HCT116 (cell line): ENCODE measurements around the gene MISFA. TPM values are rescaled to one million over a fixed set of nuclear protein-coding genes. Genes with fewer than 3 reads are reported as not detected.

ENCODE experiments used
- ATAC-seq: fragments of 200-7000 bp; cut with Tn5 transposase; 2 replicates; pipeline ENCODE4 v1.9.1; 2020; ENCODE audit warnings: mild to moderate bottlenecking, moderate library complexity
- BruUV-seq: library from RNA; stranded (reverse); fragments of 400-500 nt; replicated peaks from 2 replicates; lab custom pipeline; 2021; lab: Mats Ljungman, UMichigan
- CTCF ChIA-PET: fragments of 300-600 bp; sonication (Branson Sonifier 250); formaldehyde crosslinking; loops from one replicate; lab custom pipeline; 2021; ENCODE audit warnings: antibody characterized with exemption; lab: Charles Lee
- POLR2A ChIA-PET: fragments of 300-600, 350-600 bp; sonication (Branson Sonifier 250); formaldehyde crosslinking; loops from one replicate; lab custom pipeline; 2021; ENCODE audit warnings: antibody characterized with exemption; lab: Charles Lee
- RAD21 ChIA-PET, 2 experiments: fragments of 300-600 bp; sonication (Branson Sonifier 250); formaldehyde crosslinking; loops; one replicate each; lab custom pipeline; 2023; ENCODE audit warnings: low total read pairs in 2 of 2; ENCODE audit not compliant: uncharacterized antibody in 2 of 2, unreplicated experiment in 2 of 2, low non-redundant PET in 1 of 2; lab: Charles Lee
- DNase-seq: peaks from one replicate; pipeline ENCODE4 v3.0.0-alpha.2; 2010; ENCODE audit warnings: low read depth, low spot score
- H2AFZ ChIP-seq: fragments of 200-600 bp; shearing (Covaris generic), sonication (generic); 2 replicates; pipeline ENCODE4 v1.6.1; 2017; ENCODE audit warnings: low read depth, mixed run types, mixed read lengths, antibody characterized with exemption, low read length; ENCODE audit not compliant: poor library complexity, severe bottlenecking
- H3K27ac ChIP-seq: 2 replicates; pipeline ENCODE4 v1.5.1; 2012; ENCODE audit warnings: low read depth, low read length
- H3K27me3 ChIP-seq: fragments of 200-600 bp; sonication (generic); 2 replicates; pipeline ENCODE4 v1.6.1; 2016; ENCODE audit warnings: mixed run types, low read length, mixed read lengths; ENCODE audit not compliant: insufficient read depth
- H3K36me3 ChIP-seq, 2 experiments: fragments of 200-500 bp in 1 of 2; fragments of 200-600 bp in 1 of 2; sonication (Bioruptor generic) in 1 of 2; sonication (generic) in 1 of 2; 2 replicates each; pipeline versions ENCODE4 v1.5.1 to v1.6.1; 2014 to 2016; ENCODE audit warnings: low read length in 2 of 2, inconsistent platforms in 1 of 2, mixed read lengths in 1 of 2, mixed run types in 1 of 2; ENCODE audit not compliant: insufficient read depth in 2 of 2, control insufficient read depth in 1 of 2
- H3K4me1 ChIP-seq, 2 experiments: fragments of 200-600 bp in 1 of 2; sonication (generic) in 1 of 2; 2 replicates each; pipeline versions ENCODE4 v1.5.1 to v1.6.1; 2012 to 2017; ENCODE audit warnings: low read length in 2 of 2, inconsistent platforms in 1 of 2, mild to moderate bottlenecking in 1 of 2, mixed read lengths in 1 of 2, mixed run types in 1 of 2, moderate library complexity in 1 of 2; ENCODE audit not compliant: insufficient read depth in 2 of 2, control insufficient read depth in 1 of 2
- H3K4me2 ChIP-seq: fragments of 200-600 bp; sonication (generic); 2 replicates; pipeline ENCODE4 v1.6.1; 2017; ENCODE audit warnings: mixed run types, low read length, mixed read lengths
- H3K4me3 ChIP-seq, 2 experiments: fragments of 200-600 bp in 1 of 2; sonication (generic) in 1 of 2; replicated peaks in 1 of 2; 2 replicates each; pipeline ENCODE4 v1.5.1; 2011 to 2016; ENCODE audit warnings: low read length in 2 of 2, control low read depth in 1 of 2, low read depth in 1 of 2, mild to moderate bottlenecking in 1 of 2, mixed read lengths in 1 of 2, mixed run types in 1 of 2
- H3K79me2 ChIP-seq: fragments of 200-600 bp; sonication (generic); 2 replicates; pipeline ENCODE4 v1.6.1; 2017; ENCODE audit warnings: mild to moderate bottlenecking, mixed run types, low read length, moderate library complexity, mixed read lengths; ENCODE audit not compliant: insufficient read depth
- H3K9ac ChIP-seq: fragments of 200-600 bp; sonication (generic); 2 replicates; pipeline ENCODE4 v1.6.1; 2016; ENCODE audit warnings: low read length, mixed read lengths
- H3K9me2 ChIP-seq: fragments of 200-600 bp; sonication (generic), shearing (Covaris generic); 2 replicates; pipeline ENCODE4 v1.6.1; 2017; ENCODE audit warnings: mixed run types, mild to moderate bottlenecking, moderate library complexity; ENCODE audit not compliant: insufficient read depth
- H3K9me3 ChIP-seq, 2 experiments: fragments of 200-500 bp in 1 of 2; fragments of 200-600 bp in 1 of 2; sonication (Bioruptor generic) in 1 of 2; sonication (generic) in 1 of 2; 2 replicates each; pipeline ENCODE4 v1.6.1; 2014 to 2017; ENCODE audit warnings: low read length in 2 of 2, mixed read lengths in 2 of 2, inconsistent platforms in 1 of 2, low read depth in 1 of 2, mild to moderate bottlenecking in 1 of 2, mixed run types in 1 of 2, moderate library complexity in 1 of 2; ENCODE audit not compliant: control insufficient read depth in 1 of 2, insufficient read depth in 1 of 2
- H4K20me1 ChIP-seq: fragments of 200-600 bp; sonication (generic), shearing (Covaris generic); 2 replicates; pipeline ENCODE4 v1.6.1; 2017; ENCODE audit warnings: mixed run types, mild to moderate bottlenecking, moderate library complexity; ENCODE audit not compliant: insufficient read depth
- CBX3 ChIP-seq: IDR thresholded peaks from 2 replicates; pipeline ENCODE4 v1.6.1; 2012; ENCODE audit warnings: low read depth
- CEBPB ChIP-seq: IDR thresholded peaks from 2 replicates; pipeline ENCODE4 v1.6.1; 2012; ENCODE audit warnings: low read depth
- ELF1 ChIP-seq: IDR thresholded peaks from 2 replicates; pipeline ENCODE4 v1.6.1; 2012; ENCODE audit warnings: low read depth, borderline replicate concordance
- EZH2phosphoT487 ChIP-seq: fragments of 200-600 bp; IDR thresholded peaks from 2 replicates; pipeline ENCODE4 v1.6.1; 2018; ENCODE audit warnings: antibody characterized with exemption, borderline replicate concordance
- JUND ChIP-seq: IDR thresholded peaks from 2 replicates; pipeline ENCODE4 v1.6.1; 2012
- POLR2A ChIP-seq: IDR thresholded peaks from 2 replicates; pipeline ENCODE4 v1.7.0; 2011; ENCODE audit warnings: borderline replicate concordance; ENCODE audit not compliant: insufficient read depth, insufficient read length; ENCODE audit errors: extremely low read depth
- POLR2AphosphoS5 ChIP-seq: IDR thresholded peaks from 2 replicates; pipeline ENCODE4 v1.6.1; 2011; ENCODE audit warnings: mild to moderate bottlenecking, low read depth, low read length, moderate library complexity
- REST ChIP-seq: IDR thresholded peaks from 2 replicates; pipeline ENCODE4 v1.6.1; 2012; ENCODE audit warnings: low read depth
- SIN3A ChIP-seq: IDR thresholded peaks from 2 replicates; pipeline ENCODE4 v1.6.1; 2012; ENCODE audit warnings: low read depth
- SP1 ChIP-seq: IDR thresholded peaks from 2 replicates; pipeline ENCODE4 v1.6.1; 2012; ENCODE audit warnings: low read depth
- SRF ChIP-seq: IDR thresholded peaks from 2 replicates; pipeline ENCODE4 v1.6.1; 2012; ENCODE audit warnings: low read depth
- TCF7L2 ChIP-seq: IDR thresholded peaks from 2 replicates; pipeline ENCODE4 v1.7.0; 2011; ENCODE audit warnings: borderline replicate concordance, inconsistent platforms; ENCODE audit not compliant: insufficient read depth, insufficient read length; ENCODE audit errors: extremely low read depth
- YY1 ChIP-seq: IDR thresholded peaks from 2 replicates; pipeline ENCODE4 v1.6.1; 2011; ENCODE audit warnings: low read length, low read depth, moderate library complexity, mild to moderate bottlenecking; ENCODE audit not compliant: insufficient replicate concordance; ENCODE audit errors: extremely low read depth
- ZBTB33 ChIP-seq: IDR thresholded peaks from 2 replicates; pipeline ENCODE4 v1.6.1; 2011; ENCODE audit warnings: mild to moderate bottlenecking, low read length, moderate library complexity; ENCODE audit not compliant: insufficient replicate concordance; ENCODE audit errors: extremely low read depth
- ZFX ChIP-seq: fragments of 450-650 bp; IDR thresholded peaks from 2 replicates; pipeline ENCODE4 v1.6.1; 2017
- ZNF274 ChIP-seq: fragments of 200-500 bp; sonication (Bioruptor generic); IDR thresholded peaks from 2 replicates; pipeline ENCODE4 v1.6.1; 2014; ENCODE audit warnings: mild to moderate bottlenecking, low read depth, low read length, inconsistent platforms
- intact Hi-C: fragments of 100-400 bp; cut with micrococcal nuclease; formaldehyde crosslinking; loops from 2 replicates; pipeline ENCODE4 v1.10.0; 2022
- total RNA-seq: library from RNA; stranded (reverse); gene quantifications from one replicate; pipeline ENCODE4 v1.2.1, GENCODE V29; 2021; ENCODE audit not compliant: unreplicated experiment

MISFA gene
- total RNA-seq, 1 experiment from 2014 or later = 3.2 TPM

- Histone ChIP-seq H3K36me3 (peaks cover 2 to 21% of the 10 kb centered on the region in 2 experiments; a peak in 1 of 4 replicates), H3K4me3 (no peak overlapping the region), H3K9me2 (no peaks in the 10 kb centered on the region), H3K4me2 (no peak overlapping the region), H3K27ac (no peak overlapping the region), H3K79me2 (peaks cover 53% of the 10 kb centered on the region), H4K20me1 (no peaks in the 10 kb centered on the region), H3K4me1 (no peaks in the 10 kb centered on the region), H3K9ac (no peak overlapping the region), H3K9me3 (no peaks in the 10 kb centered on the region), H2AFZ (no peak overlapping the region), H3K27me3 (no peaks in the 10 kb centered on the region)
- ATAC-seq (no peak), DNase-seq (no peak)
- TF ChIP-seq SRF (no peak), ZBTB33 (no peak)
- ChIA-PET POLR2A (no interaction called here), RAD21 (no interaction called here), CTCF (interaction anchor here (1.0 kb wide), 1 partner anchor 109 kb away, joined by 3 read pairs; no protein-coding TSS in a partner anchor)
- intact Hi-C loops = no loop called here
- no TSS peak for BruUV-seq
These were observed 18.9 kb downstream of the MISFA start for GRCh38 chr11:18618342-18619025.

- H3K27me3 ChIP-seq = no peaks in the 10 kb centered on the region
- H3K9ac ChIP-seq = no peak overlapping the region
- DNase-seq (no peak), ATAC-seq (no peak)
- ChIA-PET POLR2A (no interaction called here), CTCF (no interaction called here), RAD21 (no interaction called here)
- no peak overlapping the region for H3K4me2 ChIP-seq
- peaks cover 88% of the 10 kb centered on the region for H3K79me2 ChIP-seq
- H3K36me3 ChIP-seq = no peaks in the 10 kb centered on the region
- H4K20me1 ChIP-seq = peaks cover 7% of the 10 kb centered on the region; the same call in 1 of the 2 replicates
- H3K9me2 ChIP-seq = no peaks in the 10 kb centered on the region
- no peaks in the 10 kb centered on the region for H3K4me1 ChIP-seq
- intact Hi-C loops = no loop called here
- BruUV-seq = no TSS peak
- no peak overlapping the region for H3K27ac ChIP-seq
- H3K9me3 ChIP-seq = no peaks in the 10 kb centered on the region
- no peak overlapping the region for H2AFZ ChIP-seq
- H3K4me3 ChIP-seq = no peak overlapping the region
- no peak for TF ChIP-seq POLR2AphosphoS5
- no peak for TF ChIP-seq CEBPB
- no peak for TF ChIP-seq SRF
- no peak for TF ChIP-seq REST
- no peak for TF ChIP-seq ZFX
- TF ChIP-seq JUND = no peak
- TF ChIP-seq CBX3 = no peak
- no peak for TF ChIP-seq YY1
- no peak for TF ChIP-seq ELF1
- no peak for TF ChIP-seq POLR2A
- no peak for TF ChIP-seq ZNF274
- no peak for TF ChIP-seq TCF7L2
- no peak for TF ChIP-seq EZH2phosphoT487
- no peak for TF ChIP-seq SIN3A
- no peak for TF ChIP-seq SP1
These were observed 24.1 kb downstream of the MISFA start for GRCh38 chr11:18623707-18624106.
